Pancreas (tissue), 10 donors: Measurements from ENCODE around the gene FASTK. TPM values are rescaled to one million over a fixed set of nuclear protein-coding genes. Genes with fewer than 3 reads are reported as not detected.

Experiments used
- ATAC-seq, 4 donors: fragments of 200-7000 bp; cut with Tn5 transposase; one replicate each; pipeline versions ENCODE4 v1.8.0 to v1.9.1; 2020; ENCODE audit warnings: mild to moderate bottlenecking in 4 of 4, moderate library complexity in 4 of 4
- DNase-seq, 6 donors: peaks; one replicate each; pipeline ENCODE4 v3.0.0-alpha.2; 2020
- FAIRE-seq: peaks from 2 replicates; lab custom pipeline; 2012; peaks lifted over from hg19 to GRCh38; lab: Jason Lieb, UNC
- H3K27ac ChIP-seq, 4 donors: fragments of 200-600 bp; sonication (generic); 1 replicate in 3 of 4; 2 replicates in 1 of 4; pipeline versions ENCODE4 v1.5.0 to v1.8.0; 2020
- H3K27me3 ChIP-seq, 4 donors: fragments of 200-600 bp; one replicate each; pipeline ENCODE4 v1.8.0; 2021
- H3K36me3 ChIP-seq, 3 donors: fragments of 200-600 bp; sonication (generic) in 1 of 3; one replicate each; pipeline versions ENCODE4 v1.5.0 to v1.8.0; 2020 to 2021
- H3K4me1 ChIP-seq, 3 donors: fragments of 200-600 bp; one replicate each; pipeline ENCODE4 v1.8.0; 2021
- H3K4me3 ChIP-seq, 4 donors: fragments of 200-600 bp; sonication (generic) in 2 of 4; one replicate each; pipeline versions ENCODE4 v1.5.0 to v1.8.0; 2020 to 2021
- H3K9me3 ChIP-seq, 4 donors: fragments of 200-600 bp; one replicate each; pipeline ENCODE4 v1.8.0; 2021
- WGBS, 2 donors: extraction: QIAGEN DNeasy Blood & Tissue Kit; methylation state at CpG; one replicate each; pipeline ENCODE4 v1.1.7; 2013; 5-methylcytosine and 5-hydroxymethylcytosine counted together
- intact Hi-C, 3 donors: fragments of 100-400 bp; cut with DNase I; formaldehyde crosslinking; loops; one replicate each; pipeline versions ENCODE4 v1.11.1 to v1.14.2; 2022
- polyA plus RNA-seq, 2 donors: library from polyadenylated mRNA; stranded (reverse); fragments of 200-250 nt; gene quantifications; one replicate each; pipeline ENCODE4 v1.2.3, GENCODE V29; 2013
- total RNA-seq, 6 donors: library from RNA; stranded (reverse); fragmentation: NEBNext Ultra II Directional in 4 of 6; extraction: Animal tissue kit (Norgen Biotek cat#: 25700) in 4 of 6; gene quantifications; one replicate each; pipeline versions ENCODE4 v1.2.1 to v1.2.4, GENCODE V29; 2021 to 2023
- TF ChIP-seq, protein P1 (sequence below), 4 donors: fragments of 200-600 bp; sonication (generic) in 3 of 4; IDR thresholded peaks; one replicate each; pipeline versions ENCODE4 v1.5.0 to v1.8.0; 2021; ENCODE audit warnings: antibody characterized with exemption in 4 of 4
- donor health status: healthy with polysubstance abuse.
- donor health status: DM: no; HTN: no; CAD: no; lungs with moderate emphysema.
- donor health status: DM: no; HTN: no; CAD: no.
- donor health status: control.
- donor health status: control.
- donor health status: Bipolar disorder and iron deficiency.
- donor health status: DM: yes; HTN: yes; CAD: no.
- donor health status: DM: no; HTN: no; CAD: no.
- donor health status: DM: no; HTN: no; CAD: no.
- donor health status: DM: yes; HTN: yes; CAD: no.

FASTK gene
- total RNA-seq (10 to 100 TPM; 23.5 to 51.1 (median 35.9) TPM), polyA plus RNA-seq (100 to 1,000 TPM; 178 to 265 TPM)

DNA sequence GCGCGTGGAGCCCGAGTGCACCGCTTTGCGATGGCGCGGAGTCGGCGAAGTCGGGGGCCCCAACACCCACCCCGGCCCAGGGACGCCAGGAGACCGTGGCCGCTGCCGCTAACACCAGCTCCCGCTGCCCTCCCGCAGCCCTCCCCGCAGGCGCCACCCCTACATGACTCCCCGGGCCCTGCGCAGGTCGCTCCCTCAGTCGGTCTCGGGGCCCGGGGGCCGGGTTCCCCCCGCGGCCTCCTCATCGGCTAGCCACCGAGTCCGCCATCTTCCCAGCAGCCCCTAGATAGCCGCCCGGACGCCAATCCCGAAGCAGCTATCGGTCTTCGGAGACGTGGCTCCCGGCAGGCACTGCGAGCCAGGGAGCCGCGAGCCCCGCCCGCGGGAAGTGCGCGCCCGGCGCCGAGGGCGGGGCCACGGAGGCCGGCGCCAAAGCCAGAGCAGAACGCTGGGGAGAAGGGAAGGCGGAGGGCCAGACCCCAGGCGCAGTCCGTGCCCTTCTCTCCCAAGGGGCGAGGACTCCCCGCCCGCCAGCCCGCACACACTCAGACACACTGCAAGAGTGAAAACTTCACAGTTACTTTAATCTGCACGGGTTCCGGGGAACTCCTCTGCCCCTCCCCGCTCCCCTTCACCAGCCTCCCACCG is at the start of gene FASTK:
Gene FASTK, minus strand, starts transcription at position 288 of the 648 bp plus-strand sequence. Its CDS starts 43 bp downstream, at position 245.
- Histone ChIP-seq H3K4me1 (peaks cover 27 to 37% (median 30%) of the 10 kb centered on the region in 3 donors), H3K4me3 (peak within 1 kb of the TSS; percentile 90 to 99 (median 94)), H3K9me3 (no peaks in the 10 kb centered on the region), H3K27me3 (no peaks in the 10 kb centered on the region), H3K27ac (peak within 1 kb of the TSS; percentile 74 to 85 (median 81)), H3K36me3 (peaks cover 0 to 1% (median 0%) of the 10 kb centered on the region in 3 donors)
- intact Hi-C loops, result no loop called here
- ATAC-seq, result peak; percentile 83 to 90 (median 86)
- peak; percentile 88 to 96 (median 92) for DNase-seq
- TF ChIP-seq, protein P1, sequence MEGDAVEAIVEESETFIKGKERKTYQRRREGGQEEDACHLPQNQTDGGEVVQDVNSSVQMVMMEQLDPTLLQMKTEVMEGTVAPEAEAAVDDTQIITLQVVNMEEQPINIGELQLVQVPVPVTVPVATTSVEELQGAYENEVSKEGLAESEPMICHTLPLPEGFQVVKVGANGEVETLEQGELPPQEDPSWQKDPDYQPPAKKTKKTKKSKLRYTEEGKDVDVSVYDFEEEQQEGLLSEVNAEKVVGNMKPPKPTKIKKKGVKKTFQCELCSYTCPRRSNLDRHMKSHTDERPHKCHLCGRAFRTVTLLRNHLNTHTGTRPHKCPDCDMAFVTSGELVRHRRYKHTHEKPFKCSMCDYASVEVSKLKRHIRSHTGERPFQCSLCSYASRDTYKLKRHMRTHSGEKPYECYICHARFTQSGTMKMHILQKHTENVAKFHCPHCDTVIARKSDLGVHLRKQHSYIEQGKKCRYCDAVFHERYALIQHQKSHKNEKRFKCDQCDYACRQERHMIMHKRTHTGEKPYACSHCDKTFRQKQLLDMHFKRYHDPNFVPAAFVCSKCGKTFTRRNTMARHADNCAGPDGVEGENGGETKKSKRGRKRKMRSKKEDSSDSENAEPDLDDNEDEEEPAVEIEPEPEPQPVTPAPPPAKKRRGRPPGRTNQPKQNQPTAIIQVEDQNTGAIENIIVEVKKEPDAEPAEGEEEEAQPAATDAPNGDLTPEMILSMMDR (IDR thresholded peaks at IDR 0.05), result no peak
- WGBS, 2 donors, result 0 to 1% methylated on average over 47 to 66 of the region's 66 CpGs
- no peak for FAIRE-seq

GRCh38 chr7:151129960-151130591 is 49.5 kb upstream of the FASTK start:
- peaks cover 0 to 34% (median 0%) of the 10 kb centered on the region in 3 donors for H3K36me3 ChIP-seq
- ATAC-seq, result no peak
- FAIRE-seq, result no peak
- H3K9me3 ChIP-seq, result no peaks in the 10 kb centered on the region
- no peaks in the 10 kb centered on the region for H3K4me1 ChIP-seq
- H3K27ac ChIP-seq, result no peak overlapping the region
- 94 to 99% methylated on average over 9 of the region's 9 CpGs for WGBS, 2 donors
- no peaks in the 10 kb centered on the region for H3K27me3 ChIP-seq
- intact Hi-C loops, result loop anchor here in 1 of 3 donors (5.0 kb wide), 1 partner anchor 37 kb away; the partner anchor contains the start of gene GBX1
- peak in 1 of 6 donors; percentile 34 for DNase-seq
- TF ChIP-seq, protein P1 (IDR thresholded peaks at IDR 0.05), result no peak
- no peak overlapping the region for H3K4me3 ChIP-seq

DNA sequence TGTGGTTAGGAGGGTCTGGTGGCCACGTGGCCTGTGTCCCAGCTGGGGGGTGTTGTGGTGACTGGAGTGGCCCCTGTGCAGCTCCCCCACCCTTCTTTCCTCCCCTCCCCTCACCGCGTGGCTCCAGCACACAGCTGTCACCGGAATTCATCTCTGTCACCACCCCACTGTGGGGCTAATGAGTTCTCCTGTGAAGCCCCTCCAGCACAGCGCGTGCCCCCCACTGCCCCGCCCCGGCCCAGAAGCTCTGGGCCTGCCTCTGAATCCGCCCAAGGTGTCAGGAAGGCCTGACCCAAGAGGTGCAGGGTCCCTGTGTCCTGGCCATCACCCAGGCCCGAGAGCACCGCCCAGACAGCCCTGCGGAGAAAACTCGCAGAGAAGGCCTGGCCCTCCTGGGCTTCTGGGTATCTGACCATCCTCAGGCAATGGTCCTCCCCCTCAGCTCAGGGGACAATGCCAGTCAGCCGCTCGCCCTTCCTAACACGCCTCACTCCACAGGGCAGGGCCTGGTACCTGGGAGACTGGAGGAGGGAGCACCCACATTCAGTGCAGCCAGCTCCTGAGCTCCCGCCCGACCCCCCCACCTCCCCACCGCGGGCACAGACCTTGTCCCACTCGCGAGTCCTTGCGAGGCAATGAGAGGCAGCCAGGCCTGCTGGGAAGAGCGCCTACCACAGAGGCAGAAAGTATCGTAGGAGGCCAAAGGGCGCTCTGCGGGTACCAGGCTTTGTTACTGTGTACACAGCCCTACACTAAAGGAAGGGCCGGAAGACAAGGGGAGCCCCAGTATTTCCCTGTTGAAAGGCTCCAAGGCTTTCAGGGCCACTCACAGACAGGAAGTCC is 48.7 kb upstream of the FASTK start:
- H3K27me3 ChIP-seq, result no peaks in the 10 kb centered on the region
- no peaks in the 10 kb centered on the region for H3K4me1 ChIP-seq
- peaks cover 0 to 26% (median 0%) of the 10 kb centered on the region in 3 donors for H3K36me3 ChIP-seq
- intact Hi-C loops, result loop anchor here in 1 of 3 donors (5.0 kb wide), 1 partner anchor 38 kb away; the partner anchor contains the start of gene GBX1
- ATAC-seq (no peak), DNase-seq (peak in 2 of 6 donors; percentile 23 to 54), FAIRE-seq (no peak)
- 86 to 88% methylated on average over 28 of the region's 28 CpGs for WGBS, 2 donors
- no peak overlapping the region for H3K4me3 ChIP-seq
- TF ChIP-seq, protein P1 (IDR thresholded peaks at IDR 0.05), result no peak
- no peak overlapping the region for H3K27ac ChIP-seq
- no peaks in the 10 kb centered on the region for H3K9me3 ChIP-seq

DNA sequence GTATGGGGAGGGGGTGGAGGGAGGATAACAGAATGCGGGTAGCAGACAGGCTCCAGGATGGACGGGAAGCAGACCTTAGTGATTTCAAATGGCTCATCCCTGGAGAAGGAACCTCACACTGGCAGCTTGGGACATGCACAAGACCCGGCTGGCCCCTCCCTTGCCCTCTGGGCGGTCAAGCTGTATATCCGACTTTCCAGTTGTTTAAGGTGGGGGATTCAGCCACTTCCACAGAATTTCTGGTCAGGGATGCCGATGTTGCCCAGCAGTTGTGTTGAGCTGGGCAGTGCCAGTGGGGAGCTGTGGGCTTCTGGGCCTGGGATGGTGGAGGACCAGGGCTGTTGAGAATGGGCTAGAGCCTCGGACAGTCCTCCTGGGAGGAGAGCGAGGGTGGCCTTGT is 48.1 kb upstream of the FASTK start:
- H3K36me3 ChIP-seq, result peaks cover 0 to 26% (median 0%) of the 10 kb centered on the region in 3 donors
- intact Hi-C loops, result loop anchor here in 1 of 3 donors (5.0 kb wide), 1 partner anchor 39 kb away; the partner anchor contains the start of gene GBX1
- no peaks in the 10 kb centered on the region for H3K4me1 ChIP-seq
- TF ChIP-seq, protein P1 (IDR thresholded peaks at IDR 0.05), result no peak
- 88 to 89% methylated on average over 8 of the region's 8 CpGs for WGBS, 2 donors
- H3K27ac ChIP-seq, result no peak overlapping the region
- H3K27me3 ChIP-seq, result no peaks in the 10 kb centered on the region
- DNase-seq, result no peak
- FAIRE-seq, result no peak
- no peaks in the 10 kb centered on the region for H3K9me3 ChIP-seq
- no peak for ATAC-seq
- H3K4me3 ChIP-seq, result no peak overlapping the region
